Measurements from ENCODE around the gene CADPS. TPM values are rescaled to one million over a fixed set of nuclear protein-coding genes. Genes with fewer than 3 reads are reported as not detected.

CADPS gene
- total and polyA plus RNA-seq, 2 experiments from 2014 or later, result 49.2 to 63.8 TPM

GRCh38 chr3:62439978-62440377 is 435.2 kb downstream of the CADPS start:
- DNase-seq (ENCODE audit: low read depth in 1 of 2, low spot score in 1 of 2), result no peak
- Histone ChIP-seq H3K4me3 (no peak overlapping the region), H3K4me1 (ENCODE audit: low read depth) (no peaks in the 10 kb centered on the region), H3K36me3 (no peaks in the 10 kb centered on the region), H3K27ac (no peak overlapping the region), H3K27me3 (no peaks in the 10 kb centered on the region), H3K9me3 (ENCODE audit: low read depth) (no peaks in the 10 kb centered on the region)
- TF ChIP-seq CTCF (IDR thresholded peaks at IDR 0.05; ENCODE audit: low read depth, low read length), result no peak

- no peaks in the 10 kb centered on the region for H3K9me3 ChIP-seq (ENCODE audit: low read depth)
- H3K27me3 ChIP-seq, result no peaks in the 10 kb centered on the region
- no peaks in the 10 kb centered on the region for H3K4me1 ChIP-seq (ENCODE audit: low read depth)
- no peak for DNase-seq (ENCODE audit: low read depth in 1 of 2, low spot score in 1 of 2)
- H3K4me3 ChIP-seq, result no peak overlapping the region
- no peak overlapping the region for H3K27ac ChIP-seq
- H3K36me3 ChIP-seq, result no peaks in the 10 kb centered on the region
- no peak for TF ChIP-seq CTCF (IDR thresholded peaks at IDR 0.05; ENCODE audit: low read depth, low read length)
Observed at GRCh38 chr3:62439176-62439813, 435.9 kb downstream of the CADPS start.

GRCh38 chr3:62436785-62437184 is 438.4 kb downstream of the CADPS start:
- DNase-seq (ENCODE audit: low read depth in 1 of 2, low spot score in 1 of 2), result no peak
- H3K9me3 ChIP-seq (ENCODE audit: low read depth), result no peaks in the 10 kb centered on the region
- no peaks in the 10 kb centered on the region for H3K4me1 ChIP-seq (ENCODE audit: low read depth)
- H3K36me3 ChIP-seq, result peaks cover 4% of the 10 kb centered on the region
- no peak overlapping the region for H3K27ac ChIP-seq
- no peaks in the 10 kb centered on the region for H3K27me3 ChIP-seq
- H3K4me3 ChIP-seq, result no peak overlapping the region
- TF ChIP-seq CTCF (IDR thresholded peaks at IDR 0.05; ENCODE audit: low read depth, low read length), result no peak

- Histone ChIP-seq H3K9me3 (ENCODE audit: low read depth) (no peaks in the 10 kb centered on the region), H3K4me3 (no peak overlapping the region), H3K27me3 (no peaks in the 10 kb centered on the region), H3K4me1 (ENCODE audit: low read depth) (peaks cover 5% of the 10 kb centered on the region), H3K27ac (no peak overlapping the region), H3K36me3 (peaks cover 4% of the 10 kb centered on the region)
- DNase-seq (ENCODE audit: low read depth in 1 of 2, low spot score in 1 of 2), result no peak
- no peak for TF ChIP-seq CTCF (IDR thresholded peaks at IDR 0.05; ENCODE audit: low read depth, low read length)
Observed at GRCh38 chr3:62433396-62433795, 441.8 kb downstream of the CADPS start.

- Histone ChIP-seq H3K27ac (no peak overlapping the region), H3K4me1 (ENCODE audit: low read depth) (no peaks in the 10 kb centered on the region), H3K27me3 (peaks cover 2% of the 10 kb centered on the region), H3K9me3 (ENCODE audit: low read depth) (no peaks in the 10 kb centered on the region), H3K4me3 (no peak overlapping the region), H3K36me3 (no peaks in the 10 kb centered on the region)
- no peak for DNase-seq (ENCODE audit: low read depth in 1 of 2, low spot score in 1 of 2)
- no peak for TF ChIP-seq CTCF (IDR thresholded peaks at IDR 0.05; ENCODE audit: low read depth, low read length)
Observed at GRCh38 chr3:62421207-62421606, 454.0 kb downstream of the CADPS start.
